Mucosa of stomach (tissue), 1 donor: ENCODE data around the gene HMG20B.

Experiments used
- H3K27me3 ChIP-seq: one replicate; pipeline ENCODE4 v1.7.0; 2013; ENCODE audit warnings: mild to moderate bottlenecking, low read length; ENCODE audit not compliant: control insufficient read depth, insufficient read depth
- H3K36me3 ChIP-seq: one replicate; pipeline ENCODE4 v1.7.0; 2013; ENCODE audit warnings: low read length; ENCODE audit not compliant: control insufficient read depth, insufficient read depth
- H3K4me1 ChIP-seq: one replicate; pipeline ENCODE4 v1.7.0; 2013; ENCODE audit warnings: mild to moderate bottlenecking, low read length; ENCODE audit not compliant: control insufficient read depth, insufficient read depth
- H3K4me3 ChIP-seq: one replicate; pipeline ENCODE4 v1.7.0; 2013; ENCODE audit warnings: low read length
- H3K9ac ChIP-seq: one replicate; pipeline ENCODE4 v1.7.0; 2013; ENCODE audit warnings: mild to moderate bottlenecking, low read length, moderate library complexity
- H3K9me3 ChIP-seq: one replicate; pipeline ENCODE4 v1.7.0; 2013; ENCODE audit warnings: mild to moderate bottlenecking, low read length, moderate library complexity; ENCODE audit not compliant: control insufficient read depth
- donor health status: Pancreatic carcinoma.

Gene HMG20B

DNA sequence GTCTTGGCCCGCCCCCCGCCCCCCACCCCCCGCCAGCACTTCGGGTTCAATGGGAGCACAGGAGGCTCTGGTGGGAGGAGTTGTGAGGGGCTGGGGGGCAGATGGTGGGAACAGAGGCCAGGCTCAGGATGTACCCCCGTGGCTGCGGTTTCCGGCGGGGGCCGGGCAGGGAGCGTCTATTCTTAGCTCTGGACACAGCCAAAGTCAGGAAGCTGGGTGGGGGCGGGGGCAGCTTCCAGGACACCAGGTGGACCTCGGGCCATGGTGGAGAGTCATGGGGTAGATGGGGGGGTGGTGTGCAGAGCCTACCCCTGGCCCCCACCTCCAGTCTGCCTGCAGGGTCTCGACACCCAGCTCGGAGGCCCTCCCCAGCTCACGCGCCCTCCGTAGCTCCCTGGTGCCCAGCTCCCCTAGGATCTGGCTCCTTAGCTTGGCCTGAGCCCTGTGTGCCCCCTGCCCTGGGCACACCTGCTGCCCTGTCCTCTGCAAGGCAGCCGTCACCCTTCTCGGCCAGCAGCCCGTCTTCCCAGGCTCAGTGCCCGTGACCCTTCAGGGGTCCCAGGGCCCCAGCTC is 36.1 kb downstream of the HMG20B start:
- Histone ChIP-seq H3K9me3 (no peaks in the 10 kb centered on the region), H3K4me1 (peaks cover 27% of the 10 kb centered on the region), H3K27me3 (peaks cover 11% of the 10 kb centered on the region), H3K9ac (no peak overlapping the region), H3K4me3 (no peak overlapping the region), H3K36me3 (no peaks in the 10 kb centered on the region)

DNA sequence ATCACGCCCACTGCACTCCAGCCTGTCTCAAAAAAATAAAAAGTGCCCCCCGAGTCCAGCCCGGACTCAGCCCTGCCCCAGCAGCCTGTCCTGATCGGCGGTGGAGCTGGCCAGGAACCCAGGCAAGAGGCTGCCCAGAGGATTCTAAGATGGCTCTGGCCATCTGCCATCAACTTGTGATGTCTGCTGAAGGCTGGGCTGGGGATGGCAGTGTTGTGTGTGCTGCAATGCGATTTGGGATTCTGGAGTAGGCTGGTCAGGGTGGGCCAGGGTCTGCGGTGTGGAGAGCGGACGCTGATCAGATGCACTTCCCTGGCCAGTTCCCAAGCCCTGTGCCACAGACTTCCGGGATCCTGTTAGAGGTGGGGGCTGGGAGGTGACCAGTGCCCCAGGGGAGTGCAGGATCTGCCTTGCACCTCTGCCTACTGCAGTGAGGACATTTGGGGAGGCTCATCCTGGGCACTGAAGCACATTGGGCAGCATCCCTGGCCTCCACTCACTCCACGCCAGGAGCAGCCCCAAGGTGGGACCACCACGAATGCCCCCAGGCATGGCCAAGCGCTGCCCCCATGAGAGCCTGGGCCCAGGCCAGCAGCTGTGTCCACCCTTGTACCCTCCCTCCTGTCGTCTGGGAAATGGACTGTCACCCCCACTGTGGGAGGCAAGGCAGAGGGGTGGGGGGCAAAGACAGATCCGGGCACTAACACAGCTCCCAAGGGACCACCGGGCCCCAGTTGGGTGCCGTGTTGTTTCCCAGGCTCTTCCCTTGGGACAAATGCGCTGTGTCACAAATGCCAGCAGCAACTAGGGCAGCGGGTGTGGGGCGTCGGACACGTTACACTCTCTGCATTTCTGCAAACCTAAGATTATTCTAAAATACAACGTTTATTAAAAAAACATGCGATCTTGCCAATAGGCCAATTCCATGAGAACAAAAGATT is 37.3 kb downstream of the HMG20B start:
- Histone ChIP-seq H3K4me3 (no peak overlapping the region), H3K27me3 (peaks cover 5% of the 10 kb centered on the region), H3K9me3 (no peaks in the 10 kb centered on the region), H3K9ac (no peak overlapping the region), H3K4me1 (peaks cover 22% of the 10 kb centered on the region), H3K36me3 (no peaks in the 10 kb centered on the region)

GRCh38 chr19:3610745-3611717 is 38.3 kb downstream of the HMG20B start:
- peaks cover 5% of the 10 kb centered on the region for H3K27me3 ChIP-seq
- no peak overlapping the region for H3K4me3 ChIP-seq
- H3K4me1 ChIP-seq = peaks cover 20% of the 10 kb centered on the region
- no peaks in the 10 kb centered on the region for H3K9me3 ChIP-seq
- no peaks in the 10 kb centered on the region for H3K36me3 ChIP-seq
- H3K9ac ChIP-seq = no peak overlapping the region

GRCh38 chr19:3611841-3612240 is 39.1 kb downstream of the HMG20B start:
- Histone ChIP-seq H3K27me3 (peaks cover 5% of the 10 kb centered on the region), H3K9me3 (no peaks in the 10 kb centered on the region), H3K9ac (no peak overlapping the region), H3K4me1 (peaks cover 12% of the 10 kb centered on the region), H3K4me3 (no peak overlapping the region), H3K36me3 (no peaks in the 10 kb centered on the region)

- H3K9me3 ChIP-seq = no peaks in the 10 kb centered on the region
- H3K27me3 ChIP-seq = peaks cover 5% of the 10 kb centered on the region
- H3K9ac ChIP-seq = no peak overlapping the region
- H3K4me1 ChIP-seq = peaks cover 7% of the 10 kb centered on the region
- no peak overlapping the region for H3K4me3 ChIP-seq
- no peaks in the 10 kb centered on the region for H3K36me3 ChIP-seq
Observed at GRCh38 chr19:3612330-3612729, 39.6 kb downstream of the HMG20B start.

- Histone ChIP-seq H3K4me1 (no peaks in the 10 kb centered on the region), H3K36me3 (no peaks in the 10 kb centered on the region), H3K4me3 (no peak overlapping the region)
Observed at GRCh38 chr19:3612901-3613741, 40.4 kb downstream of the HMG20B start.

GRCh38 chr19:3613818-3614661 is 41.3 kb downstream of the HMG20B start:
- H3K4me3 ChIP-seq = no peak overlapping the region
- H3K36me3 ChIP-seq = no peaks in the 10 kb centered on the region
- H3K27me3 ChIP-seq = no peaks in the 10 kb centered on the region
- no peaks in the 10 kb centered on the region for H3K4me1 ChIP-seq
- H3K9me3 ChIP-seq = no peaks in the 10 kb centered on the region
- H3K9ac ChIP-seq = no peak overlapping the region

More at GRCh38 chr19:3612901-3613741, 40.4 kb downstream of the HMG20B start:
- H3K27me3 ChIP-seq = peaks cover 1% of the 10 kb centered on the region
- H3K9ac ChIP-seq = no peak overlapping the region
- no peaks in the 10 kb centered on the region for H3K9me3 ChIP-seq

GRCh38 chr19:3614858-3615505 is 42.2 kb downstream of the HMG20B start:
- no peak overlapping the region for H3K9ac ChIP-seq
- H3K4me1 ChIP-seq = no peaks in the 10 kb centered on the region
- no peaks in the 10 kb centered on the region for H3K36me3 ChIP-seq
- no peaks in the 10 kb centered on the region for H3K9me3 ChIP-seq
- no peak overlapping the region for H3K4me3 ChIP-seq
- H3K27me3 ChIP-seq = no peaks in the 10 kb centered on the region

GRCh38 chr19:3615524-3616135 is 42.9 kb downstream of the HMG20B start:
- H3K27me3 ChIP-seq = no peaks in the 10 kb centered on the region
- H3K9me3 ChIP-seq = no peaks in the 10 kb centered on the region
- H3K9ac ChIP-seq = no peak overlapping the region
- H3K4me3 ChIP-seq = no peak overlapping the region
- no peaks in the 10 kb centered on the region for H3K4me1 ChIP-seq
- no peaks in the 10 kb centered on the region for H3K36me3 ChIP-seq

- H3K4me3 ChIP-seq = no peak overlapping the region
- no peaks in the 10 kb centered on the region for H3K27me3 ChIP-seq
- H3K9ac ChIP-seq = no peak overlapping the region
- H3K4me1 ChIP-seq = no peaks in the 10 kb centered on the region
- no peaks in the 10 kb centered on the region for H3K36me3 ChIP-seq
- no peaks in the 10 kb centered on the region for H3K9me3 ChIP-seq
Observed at GRCh38 chr19:3617463-3617862, 44.7 kb downstream of the HMG20B start.
